Measurements from ENCODE around the gene NBPF4.
"Not testable (repeated sequence)": the region's sequence is repeated elsewhere in the genome, so short reads cannot be mapped to it uniquely, and the experiment has no call there.

NBPF4 gene

GRCh38 chr1:108211014-108211413 is 32.9 kb downstream of the NBPF4 start:
- no peak for DNase-seq

GRCh38 chr1:108209456-108210108 is 34.3 kb downstream of the NBPF4 start:
- DNase-seq = no peak

GRCh38 chr1:108208724-108209446 is 35.0 kb downstream of the NBPF4 start:
- DNase-seq = no peak

- not testable (repeated sequence) for DNase-seq
Measured at GRCh38 chr1:108203582-108203981, 40.3 kb downstream of the NBPF4 start.

- no peak for DNase-seq
Measured at GRCh38 chr1:108201687-108202086, 42.2 kb downstream of the NBPF4 start.

GRCh38 chr1:108200687-108201051 is 43.2 kb downstream of the NBPF4 start:
- DNase-seq = peak; percentile 51 to 77

GRCh38 chr1:108199781-108200686 is 43.8 kb downstream of the NBPF4 start, which contains the start of gene SLC25A24:
SLC25A24 (minus strand) TSS chr1:108200343; CDS start chr1:108200138, 205 bp downstream.
- DNase-seq = peak; percentile 54 to 91

- peak in 1 of 2 experiments; percentile 45 for DNase-seq
Measured at GRCh38 chr1:108199201-108199691, 44.6 kb downstream of the NBPF4 start.

GRCh38 chr1:108194051-108194450 is 49.8 kb downstream of the NBPF4 start:
- no peak for DNase-seq

GRCh38 chr1:108193333-108193732 is 50.5 kb downstream of the NBPF4 start:
- no peak for DNase-seq

- DNase-seq = no peak
Measured at GRCh38 chr1:108192581-108192980, 51.3 kb downstream of the NBPF4 start.

GRCh38 chr1:108190686-108191416 is 53.0 kb downstream of the NBPF4 start:
- DNase-seq = no peak

GRCh38 chr1:108190001-108190634 is 53.8 kb downstream of the NBPF4 start:
- no peak for DNase-seq

GRCh38 chr1:108188801-108189200 is 55.1 kb downstream of the NBPF4 start:
- no peak for DNase-seq

- DNase-seq = peak; percentile 6 to 67
Measured at GRCh38 chr1:108182959-108183700, 60.7 kb downstream of the NBPF4 start.

GRCh38 chr1:108179018-108179417 is 64.9 kb downstream of the NBPF4 start:
- no peak for DNase-seq

Measured in NCI-H526 (cell line).